ENCODE measurements around the gene CX3CR1. TPM values are rescaled to one million over a fixed set of nuclear protein-coding genes. Genes with fewer than 3 reads are reported as not detected.
"Not testable (repeated sequence)": the region's sequence is repeated elsewhere in the genome, so short reads cannot be mapped to it uniquely, and the experiment has no call there.

The CX3CR1 gene
- total RNA-seq, 1 donor from 2014 or later: 4.8 TPM

DNA sequence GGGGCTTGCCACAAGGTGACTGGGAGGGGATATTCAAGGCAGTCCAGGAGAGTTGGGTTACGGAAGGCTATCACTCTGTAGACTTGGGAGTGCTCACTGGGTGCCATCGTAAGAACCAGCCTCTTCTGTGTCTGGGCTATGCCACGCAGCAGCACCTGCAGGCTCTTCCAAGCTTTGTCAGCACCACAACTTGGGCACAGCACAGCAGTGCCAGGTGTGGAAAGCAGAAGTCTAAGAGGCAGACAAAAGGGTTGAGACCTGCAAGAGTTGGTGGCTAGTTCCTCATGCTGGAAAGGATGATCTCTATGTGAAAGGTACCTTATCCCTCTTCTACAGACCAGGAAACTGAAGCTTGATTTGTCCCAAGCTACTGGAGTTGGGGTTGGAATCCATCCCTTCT is 15.8 kb downstream of the CX3CR1 start:
- DNase-seq: no peak

DNA sequence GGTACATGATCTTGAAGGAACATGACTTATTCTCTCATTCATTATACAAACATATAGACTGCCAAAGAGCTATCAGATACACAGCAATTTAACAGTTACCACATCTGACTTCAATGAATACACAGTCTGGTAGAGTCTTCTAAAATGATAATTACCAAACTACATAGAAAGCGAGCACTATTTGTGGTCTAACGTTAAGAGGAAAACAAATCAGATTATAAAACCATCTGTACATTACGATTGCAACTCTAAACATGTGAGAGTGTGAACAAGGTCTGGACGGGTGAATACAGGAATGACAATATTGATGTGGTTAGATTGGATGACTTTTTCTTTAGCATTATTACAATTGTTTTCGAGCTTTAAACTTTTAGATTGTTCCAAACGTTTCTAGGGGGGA is 16.3 kb downstream of the CX3CR1 start:
- DNase-seq: no peak

DNA sequence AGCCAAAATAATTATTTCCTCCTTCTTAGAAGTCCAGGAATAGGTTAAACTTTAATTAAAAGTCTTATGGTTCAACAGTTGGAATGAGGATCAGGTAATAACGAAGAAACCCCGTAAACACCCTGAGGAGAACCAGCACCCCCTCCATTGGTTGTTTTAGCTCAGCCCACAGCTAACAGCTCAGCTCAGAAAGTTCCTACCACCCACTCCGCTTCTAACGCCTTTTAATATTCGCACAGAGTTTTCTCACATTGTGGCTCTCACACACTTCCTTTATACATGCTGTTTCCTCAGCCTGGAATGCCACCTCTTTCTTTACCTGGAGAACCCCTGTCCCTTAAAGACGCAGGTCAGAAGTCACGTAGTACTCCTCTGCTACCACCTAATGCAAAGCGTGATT is 17.0 kb downstream of the CX3CR1 start:
- DNase-seq: no peak

DNA sequence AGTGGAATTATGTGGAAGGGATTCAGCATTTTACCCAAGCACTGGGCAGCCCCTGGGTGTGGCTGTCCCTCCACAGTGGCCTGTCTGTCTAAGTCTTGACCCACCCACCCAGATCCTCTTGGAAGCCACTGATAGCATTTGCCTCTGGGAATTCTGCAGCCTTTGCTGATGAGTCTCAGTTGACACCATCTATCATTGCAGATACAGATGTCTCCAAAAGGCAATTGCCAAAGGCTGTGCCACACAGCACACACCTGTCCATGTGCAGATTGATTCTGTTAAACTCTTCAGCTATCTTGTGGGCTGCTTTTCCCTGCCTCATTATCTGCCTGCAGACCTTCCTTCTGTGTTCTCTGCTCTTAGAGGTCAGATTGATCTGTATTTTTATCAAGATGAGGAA is 18.1 kb downstream of the CX3CR1 start:
- DNase-seq: peak; percentile 65

DNA sequence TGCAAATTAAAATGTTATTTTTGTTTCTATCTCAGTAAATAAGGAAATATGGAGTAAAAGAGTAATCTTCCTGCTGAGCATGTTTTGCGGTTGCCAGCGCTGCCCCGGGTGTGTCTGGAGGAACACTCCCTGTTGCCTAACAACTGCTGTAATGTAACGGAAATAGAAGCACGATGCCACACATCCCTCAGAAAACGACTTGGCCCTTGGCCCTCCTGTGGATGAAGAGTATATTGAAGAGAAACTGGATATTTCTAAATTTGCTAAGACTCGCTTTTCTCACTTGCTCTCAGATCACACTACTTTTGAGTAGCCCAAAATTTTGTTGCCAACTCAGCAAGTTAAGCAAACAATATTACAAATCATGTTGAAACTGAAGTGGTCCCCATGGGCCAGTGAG is 18.9 kb downstream of the CX3CR1 start:
- DNase-seq: peak; percentile 90

DNA sequence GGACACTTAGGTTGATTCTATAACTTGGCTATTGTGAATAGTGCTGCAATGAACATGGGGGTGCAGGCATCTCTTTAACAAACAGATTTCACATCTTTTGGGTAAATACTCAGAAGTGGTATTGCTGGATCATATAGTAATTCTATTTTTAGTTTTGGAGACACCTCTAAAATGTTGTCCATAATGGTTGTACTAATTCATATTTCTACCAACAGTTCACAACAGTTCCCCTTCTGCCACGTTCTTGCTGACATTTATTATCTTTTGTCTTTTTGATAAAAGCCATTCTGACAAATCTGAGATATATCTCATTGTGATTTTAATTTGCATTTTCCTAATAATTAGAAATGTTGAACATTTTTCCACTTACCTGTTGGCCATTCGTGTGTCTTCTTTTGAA is 19.5 kb downstream of the CX3CR1 start:
- DNase-seq: no peak

DNA sequence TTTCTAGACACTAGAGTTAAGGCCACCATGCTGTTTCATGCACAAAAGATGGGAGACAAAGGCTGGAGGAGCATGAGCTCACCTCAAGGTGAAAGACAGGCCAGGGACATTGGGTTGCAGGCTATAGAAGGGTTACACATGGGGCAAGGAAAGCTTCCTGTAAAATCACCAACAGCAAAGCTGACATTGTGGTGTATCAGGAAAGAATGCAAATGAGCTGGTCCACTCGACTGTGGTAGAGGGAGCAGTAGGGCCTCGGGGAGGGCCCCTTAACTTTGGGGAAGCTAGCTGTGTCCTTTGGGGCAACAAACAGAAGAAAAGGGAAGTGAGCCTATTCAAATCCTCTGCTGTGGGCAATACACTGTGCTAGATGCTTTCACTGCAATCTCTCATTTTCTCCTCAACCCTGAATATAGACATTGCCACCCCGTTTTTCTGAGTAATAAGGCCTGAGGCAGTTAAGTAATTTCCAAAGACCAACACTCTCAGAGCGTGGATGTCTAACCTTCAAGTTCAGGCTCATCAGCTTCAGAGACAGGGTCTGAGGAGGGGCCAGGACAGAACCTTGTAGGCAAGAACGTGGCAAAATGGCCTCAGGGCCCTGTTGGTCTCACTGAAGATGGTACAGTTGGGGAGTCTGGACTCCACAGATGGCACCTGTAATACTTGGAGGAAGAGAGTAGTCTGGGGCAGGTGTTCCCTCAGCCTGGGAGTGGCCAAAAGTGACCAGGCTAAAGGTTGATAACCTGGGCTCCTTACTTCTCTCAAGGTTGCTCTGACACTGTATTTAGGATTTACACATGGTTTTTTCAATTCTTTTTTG is 24.1 kb downstream of the CX3CR1 start:
- DNase-seq: no peak

DNA sequence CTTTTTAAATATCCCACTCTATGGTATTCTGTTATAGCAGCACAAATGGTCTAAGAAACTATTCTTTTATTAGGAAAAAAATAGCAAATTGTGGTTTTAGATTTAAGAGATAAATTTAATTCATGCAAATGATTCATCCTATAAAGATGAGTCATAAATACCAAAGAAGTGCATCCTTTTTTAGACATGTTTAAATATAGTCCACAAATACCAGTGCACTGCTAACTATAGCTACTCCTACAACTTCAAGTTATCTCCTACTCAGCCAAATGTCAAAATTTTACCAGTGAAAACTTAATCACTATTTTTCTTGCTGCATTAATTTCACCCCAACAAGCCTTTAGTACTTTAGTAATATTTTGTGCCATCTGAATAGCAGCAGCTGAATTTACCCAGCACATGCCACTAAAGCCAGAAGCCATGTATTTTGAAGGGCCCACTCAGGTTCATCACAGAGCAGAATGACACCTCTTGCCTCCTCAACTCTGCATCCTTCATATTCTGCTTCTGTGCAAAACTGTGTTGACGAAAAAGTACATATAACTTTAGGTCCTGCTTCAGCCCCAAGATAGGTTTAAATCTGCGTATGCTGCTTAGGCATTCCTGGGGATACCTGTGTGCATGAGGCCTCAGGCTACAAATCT is 24.9 kb downstream of the CX3CR1 start:
- no peak for DNase-seq

DNA sequence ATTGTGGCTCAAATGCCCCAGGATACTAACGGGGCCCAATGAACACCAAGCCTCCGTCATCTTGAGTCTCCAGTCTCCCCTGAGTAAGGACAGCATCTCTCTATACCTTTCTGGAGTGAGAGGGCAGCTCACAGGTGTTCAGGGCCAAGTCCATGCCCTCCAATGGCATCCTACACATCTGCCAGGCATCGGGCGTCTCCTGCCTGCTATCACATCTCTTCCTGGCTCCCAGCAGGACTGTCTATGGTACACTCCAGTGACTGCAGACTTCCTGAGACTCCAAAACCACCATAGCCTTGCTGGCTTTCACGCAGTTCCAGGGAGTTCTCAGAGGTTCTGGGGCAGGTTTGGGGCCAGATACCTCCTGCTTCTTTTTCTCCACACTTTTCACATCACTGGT is 28.3 kb downstream of the CX3CR1 start:
- DNase-seq: no peak

DNA sequence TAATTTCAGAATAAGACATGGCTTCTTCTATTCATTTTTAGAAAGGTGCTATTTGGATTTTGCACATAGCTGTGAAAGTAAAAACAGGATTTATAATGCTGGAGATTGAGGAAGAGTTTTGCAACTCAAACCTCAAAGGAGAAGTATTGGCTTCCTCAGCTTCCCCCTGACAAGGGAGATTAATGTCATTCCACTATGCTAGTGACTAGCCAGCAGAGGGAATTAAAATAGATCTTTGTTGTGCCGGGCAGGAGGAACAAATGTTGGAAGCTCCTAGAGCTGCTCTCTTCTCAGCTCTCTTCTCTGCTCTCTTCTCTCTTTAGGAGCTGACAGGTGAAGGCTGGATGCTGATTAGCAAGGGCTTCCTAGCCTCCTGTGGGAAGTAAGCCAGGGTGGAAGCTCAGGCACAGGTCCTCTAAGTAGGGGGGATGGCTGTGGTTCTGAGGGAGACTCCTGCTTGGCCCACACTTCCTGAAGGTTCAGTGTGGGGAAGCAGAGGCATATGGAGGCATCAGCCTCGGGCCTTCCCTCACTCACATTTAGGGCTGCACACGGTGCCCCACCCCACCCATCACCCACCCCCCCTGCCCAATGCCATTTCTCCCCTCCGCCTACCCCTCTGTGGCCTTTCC is 29.6 kb downstream of the CX3CR1 start:
- DNase-seq: peak; percentile 51

DNA sequence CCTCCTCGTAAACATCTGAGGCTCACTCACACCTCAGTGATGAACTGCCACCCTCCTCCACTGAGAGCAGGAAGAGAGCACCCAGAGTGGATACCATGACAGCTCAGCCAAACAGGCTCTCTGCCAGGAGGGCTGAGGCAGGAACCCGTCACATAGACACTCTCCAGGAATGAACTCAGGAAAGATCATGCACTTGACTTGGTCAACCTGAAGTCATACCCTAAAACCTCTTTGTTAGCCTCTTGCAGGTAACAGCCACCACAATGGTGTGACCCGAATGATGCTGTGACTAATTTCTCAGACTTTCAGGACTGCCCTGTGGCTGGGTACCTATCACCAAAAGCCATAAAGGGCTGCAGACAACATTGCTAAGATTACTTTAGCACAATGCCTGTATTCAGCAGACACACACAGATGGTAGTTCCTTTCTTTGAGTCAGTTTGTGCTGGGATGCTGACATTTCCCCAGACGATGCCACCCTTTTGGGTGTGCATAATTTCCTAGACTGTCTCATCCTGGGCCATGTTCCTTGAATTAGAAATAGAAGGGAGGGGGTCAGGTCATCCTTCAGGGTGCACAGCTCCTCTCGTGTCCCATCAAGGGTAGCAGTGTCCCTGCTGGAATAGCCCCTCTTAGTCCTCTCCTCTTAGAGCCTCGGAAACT is 30.3 kb downstream of the CX3CR1 start:
- DNase-seq: no peak

DNA sequence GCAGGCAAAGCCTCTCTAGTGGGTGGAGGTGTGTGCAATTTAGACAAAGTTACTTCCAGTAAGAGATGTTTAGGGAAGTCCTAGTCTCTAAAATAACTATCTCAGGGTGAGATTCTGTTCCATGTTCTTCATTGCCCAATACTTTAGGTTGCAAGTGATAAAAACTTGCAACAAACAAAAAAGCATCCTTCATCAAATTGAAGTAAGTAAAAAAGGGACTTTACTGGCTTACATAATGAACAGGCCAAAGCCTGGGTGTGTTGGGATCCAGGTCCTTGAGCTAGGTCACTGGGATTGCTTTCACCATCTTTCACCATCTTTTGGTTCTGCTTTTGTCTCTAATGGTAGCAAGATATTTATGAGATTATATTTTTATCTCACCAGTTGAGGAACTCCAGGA is 38.3 kb downstream of the CX3CR1 start:
- no peak for DNase-seq

DNA sequence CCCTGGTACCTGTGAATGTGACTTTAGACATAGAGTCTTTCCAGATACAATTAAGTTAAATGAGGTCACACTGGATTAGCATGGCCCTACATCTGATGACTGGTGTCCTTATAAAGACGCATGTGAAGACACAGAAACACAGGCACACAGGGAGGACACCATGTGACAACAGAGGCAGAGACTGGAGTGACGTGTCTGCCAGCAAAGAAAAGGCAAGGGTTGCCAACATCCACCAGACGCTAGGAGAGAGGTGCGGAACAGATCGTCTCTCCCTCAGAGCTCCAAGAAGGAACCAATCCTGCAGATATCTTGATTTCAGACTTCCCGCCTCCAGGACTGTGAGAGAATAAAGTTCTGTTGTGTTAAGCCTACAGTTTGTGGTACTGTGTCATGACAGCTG is 42.8 kb downstream of the CX3CR1 start:
- DNase-seq: no peak

DNA sequence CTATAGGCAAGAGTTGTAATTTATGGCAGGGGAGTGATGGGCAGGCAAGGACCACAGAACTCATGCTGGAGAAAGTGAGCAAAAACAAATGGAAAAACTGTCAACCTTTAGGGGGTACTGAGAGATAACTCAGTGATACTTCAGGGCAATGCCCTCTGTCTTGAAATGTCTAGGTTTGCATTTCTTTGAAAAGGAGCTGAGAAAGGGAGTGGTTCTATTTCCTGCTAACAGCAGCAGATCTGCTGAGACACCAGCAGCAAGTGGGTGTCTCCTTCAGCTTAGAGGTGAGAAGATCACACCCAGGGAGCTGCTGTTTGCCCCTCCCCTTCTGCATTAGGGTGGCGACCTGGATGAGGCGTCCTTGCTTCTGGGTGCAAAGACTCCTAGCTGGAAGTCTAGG is 45.2 kb downstream of the CX3CR1 start:
- DNase-seq: no peak

DNA sequence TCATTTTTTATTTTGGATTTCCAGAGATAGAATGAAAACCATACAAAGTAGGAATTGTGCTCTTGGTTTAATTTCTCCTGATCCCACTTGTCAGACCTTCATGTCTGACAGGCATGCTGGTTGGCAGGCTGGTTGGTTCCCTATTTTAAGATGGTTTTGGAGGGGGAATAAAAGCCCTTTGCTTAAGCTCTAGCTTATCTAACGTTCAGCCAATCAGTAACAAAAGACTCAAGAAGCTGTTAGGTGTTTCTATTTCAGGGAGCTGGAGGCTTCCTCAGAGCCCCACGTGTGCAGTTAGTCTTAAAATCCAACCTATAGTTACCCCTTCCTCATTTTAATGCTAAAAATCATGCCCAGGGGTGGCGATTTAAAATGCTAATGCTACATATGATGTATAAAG is 47.0 kb downstream of the CX3CR1 start:
- DNase-seq: no peak

DNA sequence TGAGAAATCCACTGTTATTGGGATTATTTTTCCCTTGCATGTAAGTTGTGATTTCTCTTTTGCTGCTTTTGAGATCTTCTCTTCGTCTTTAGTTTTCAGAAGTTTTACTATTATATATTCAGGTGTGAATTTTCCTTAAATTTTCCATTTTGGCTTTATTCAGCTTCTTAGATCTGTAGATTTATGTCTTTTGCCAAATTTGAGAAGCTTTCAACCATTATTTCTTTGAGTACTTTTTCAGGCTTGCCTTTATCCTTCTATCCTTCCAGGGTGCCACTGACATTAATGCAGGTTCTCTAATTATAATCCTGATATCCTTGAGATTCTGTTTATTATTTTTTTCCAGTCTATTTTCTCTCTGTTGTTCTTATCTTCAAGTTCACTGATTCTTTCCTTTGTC is 49.4 kb downstream of the CX3CR1 start:
- DNase-seq: no peak

DNA sequence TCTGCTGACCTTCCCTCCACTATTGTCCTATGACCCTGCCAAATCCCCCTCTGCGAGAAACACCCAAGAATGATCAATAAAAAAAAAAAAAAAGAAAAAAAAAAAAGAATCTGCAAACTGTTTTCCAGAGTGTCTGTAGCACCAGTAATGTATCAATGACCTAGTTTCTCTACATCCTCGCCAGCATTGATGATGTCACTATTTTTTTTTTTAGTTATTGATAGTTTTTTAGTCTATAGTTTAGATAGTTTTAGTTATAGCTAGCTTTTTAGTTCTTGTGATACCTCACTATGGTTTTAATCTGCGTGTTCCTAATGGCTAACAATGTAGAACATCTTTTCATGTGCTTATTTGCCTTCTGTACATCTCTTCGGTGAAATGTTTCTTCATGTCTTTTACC is 51.3 kb downstream of the CX3CR1 start:
- DNase-seq: no peak

DNA sequence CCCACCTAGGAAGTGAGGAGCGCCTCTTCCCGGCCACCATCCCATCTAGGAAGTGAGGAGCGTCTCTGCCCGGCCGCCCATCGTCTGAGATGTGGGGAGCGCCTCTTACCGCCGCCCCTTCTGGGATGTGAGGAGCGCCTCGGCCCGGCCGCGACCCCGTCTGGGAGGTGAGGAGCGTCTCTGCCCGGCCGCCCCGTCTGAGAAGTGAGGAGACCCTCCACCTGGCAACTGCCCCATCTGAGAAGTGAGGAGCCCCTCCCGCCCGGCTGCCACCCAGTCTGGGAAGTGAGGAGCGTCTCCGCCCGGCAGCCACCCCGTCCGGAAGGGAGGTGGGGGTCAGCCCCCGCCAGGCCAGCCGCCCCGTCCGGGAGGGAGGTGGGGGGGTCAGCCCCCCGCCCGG is 52.2 kb downstream of the CX3CR1 start:
- not testable (repeated sequence) for DNase-seq

DNA sequence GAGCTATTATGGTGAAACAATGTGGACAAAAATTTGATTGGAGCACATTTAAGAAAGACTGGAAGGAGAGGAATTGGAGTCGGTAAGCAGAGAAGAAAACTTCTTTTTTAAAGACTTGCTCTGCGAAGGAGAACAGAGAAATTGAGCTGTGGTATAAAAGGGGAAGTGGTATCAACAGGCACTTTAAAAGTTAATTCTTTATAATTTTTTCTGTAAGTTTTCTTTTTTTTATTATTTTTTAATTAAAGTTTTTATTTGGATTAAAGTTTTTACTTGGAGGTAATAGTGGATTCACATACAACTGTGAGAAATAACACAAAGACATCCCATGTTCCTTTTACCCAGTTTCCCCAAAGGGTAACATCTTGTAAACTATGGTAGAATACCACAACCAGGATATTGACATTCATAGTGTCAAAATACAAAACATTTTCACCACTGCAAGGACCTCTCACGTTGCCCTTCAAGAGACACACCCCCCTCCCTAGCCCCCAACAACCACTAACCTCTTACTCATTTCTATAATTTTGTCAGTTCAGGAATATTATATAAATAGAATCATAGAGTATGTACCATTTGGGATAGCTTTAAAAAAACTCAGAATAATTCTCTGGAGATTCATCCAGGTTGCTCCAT is 53.6 kb downstream of the CX3CR1 start:
- DNase-seq: no peak

DNA sequence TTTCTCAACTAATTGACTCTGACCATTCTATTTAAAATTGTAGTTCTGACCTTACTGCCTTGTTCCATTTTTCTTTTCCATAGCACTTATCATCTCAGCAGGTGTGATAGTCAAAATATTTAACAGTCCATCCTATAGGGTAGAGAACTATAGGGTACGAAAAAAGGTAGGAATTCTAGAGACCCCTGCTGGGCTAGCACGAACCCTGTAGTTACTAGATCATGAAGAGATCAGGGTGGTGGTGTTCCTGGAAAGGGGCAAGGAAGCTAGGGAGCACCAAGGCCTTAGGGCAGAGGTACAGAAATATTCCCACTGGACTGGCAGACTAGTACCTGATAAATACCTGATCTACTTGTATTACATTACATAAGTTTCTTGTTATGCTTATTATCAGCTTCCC is 55.5 kb downstream of the CX3CR1 start:
- no peak for DNase-seq

DNA sequence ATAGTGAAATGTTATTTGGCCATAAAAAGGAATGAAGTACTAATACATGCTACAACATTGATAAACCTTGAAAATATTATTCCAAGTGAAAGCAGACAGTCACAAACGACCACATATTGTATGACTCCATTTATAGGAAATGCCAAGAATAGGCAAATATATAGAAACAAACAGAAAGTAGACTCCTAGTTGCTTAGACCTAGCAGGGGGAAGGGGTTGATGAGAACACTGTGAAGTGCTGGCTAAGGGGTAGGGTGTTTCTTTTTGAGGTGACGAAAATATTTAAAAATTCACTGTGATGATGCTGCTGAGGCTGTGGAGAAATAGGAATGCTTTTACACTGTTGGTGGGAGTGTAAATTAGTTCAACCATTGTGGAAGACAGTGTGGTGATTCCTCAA is 56.9 kb downstream of the CX3CR1 start:
- DNase-seq: no peak

DNA sequence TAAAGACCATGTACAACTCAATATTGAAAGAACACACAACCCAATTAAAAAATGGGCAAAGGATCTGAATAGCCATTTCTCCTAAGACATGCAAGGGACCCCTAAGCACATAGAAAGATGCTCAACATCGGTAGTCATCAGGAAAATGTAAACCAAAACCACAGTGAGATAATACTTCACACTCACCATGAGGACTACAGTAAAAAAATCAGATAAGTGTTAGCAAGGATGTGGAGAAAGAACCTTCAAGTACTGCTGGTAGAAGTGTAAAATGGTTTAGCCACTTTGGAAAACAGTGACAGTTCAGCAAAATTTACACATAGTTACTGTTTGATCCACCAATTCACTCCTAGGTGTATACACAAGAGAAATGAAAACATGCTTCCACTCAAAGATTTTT is 57.4 kb downstream of the CX3CR1 start:
- no peak for DNase-seq

DNA sequence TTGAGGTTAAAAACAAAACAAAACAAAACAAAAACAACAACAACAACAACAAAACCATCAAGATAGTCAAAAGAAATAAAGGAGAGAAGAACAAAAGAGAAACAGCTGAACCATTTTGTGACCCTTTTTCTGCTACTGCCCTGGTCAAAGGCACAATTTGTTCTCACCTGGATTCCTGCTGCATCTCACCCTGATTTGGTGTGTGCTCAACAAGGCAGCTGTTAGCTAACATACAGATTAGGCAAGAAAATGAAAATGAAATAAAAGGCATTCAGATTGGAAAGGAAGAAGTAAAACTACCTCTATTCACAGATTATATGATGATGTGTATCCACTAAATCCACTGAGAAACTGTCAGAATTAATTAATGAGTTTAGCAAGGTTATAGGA is 58.7 kb downstream of the CX3CR1 start:
- no peak for DNase-seq

Measured in tongue (tissue), 2 donors.